GM12872 (cell line): ENCODE results near the gene MX2.

Source experiments
- CTCF ChIP-seq: IDR thresholded peaks from 3 replicates; pipeline ENCODE4 v1.5.1; 2011; ENCODE audit warnings: low read depth, mild to moderate bottlenecking, low read length, moderate library complexity; ENCODE audit not compliant: insufficient read depth

MX2 gene

GRCh38 chr21:41345934-41346685 is 15.7 kb upstream of the MX2 start:
- TF ChIP-seq CTCF, result no peak

- TF ChIP-seq CTCF, result no peak
Measured at GRCh38 chr21:41346758-41347157, 15.1 kb upstream of the MX2 start.

- TF ChIP-seq CTCF, result no peak
Measured at GRCh38 chr21:41348434-41348833, 13.4 kb upstream of the MX2 start.

- TF ChIP-seq CTCF, result no peak
Measured at GRCh38 chr21:41349126-41349525, 12.7 kb upstream of the MX2 start.

- no peak for TF ChIP-seq CTCF
Measured at GRCh38 chr21:41349619-41350390, 12.0 kb upstream of the MX2 start.

GRCh38 chr21:41350436-41351155 is 11.2 kb upstream of the MX2 start:
- TF ChIP-seq CTCF, result no peak

GRCh38 chr21:41357546-41357945 is 4.3 kb upstream of the MX2 start:
- TF ChIP-seq CTCF, result no peak
